ENCODE results near the gene DNAJB4. TPM values are rescaled to one million over a fixed set of nuclear protein-coding genes. Genes with fewer than 3 reads are reported as not detected.
A peak's percentile ranks its signal among the peaks of the same experiment; 100 is the strongest.

Gene DNAJB4
- total RNA-seq, 5 donors from 2014 or later (not counting 1 experiment from before 2014, with no cell fraction given) = 10.0 to 19.6 (median 12.2) TPM

DNA sequence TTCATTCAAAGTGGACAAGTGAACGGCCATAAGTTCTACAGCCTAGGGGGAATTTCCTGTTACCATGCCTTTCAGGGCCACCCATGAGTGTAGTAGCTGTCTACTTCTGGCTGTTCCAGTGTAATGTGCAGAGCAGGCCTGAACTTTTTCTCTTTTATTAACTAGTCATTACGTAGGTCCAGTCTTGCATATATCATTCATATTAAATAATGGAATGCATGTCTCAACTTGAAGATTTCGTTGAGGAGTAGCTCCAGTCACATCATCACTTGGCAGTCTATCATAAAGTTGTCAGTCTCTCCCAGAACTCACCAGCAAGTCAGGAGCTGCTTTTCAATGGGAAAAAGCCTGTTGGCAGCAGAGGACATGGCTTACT is 29.0 kb downstream of the DNAJB4 start:
- POLR2A ChIA-PET = no interaction called here
- H3K27ac Mint-ChIP-seq = no peak overlapping the region

GRCh38 chr1:78035121-78035520 is 30.4 kb downstream of the DNAJB4 start:
- no peak for ATAC-seq (replicated peaks in 1 of 4)
- WGBS (ENCODE audit: insufficient coverage) = no CpG with 5 or more reads among the region's 2 CpGs
- peaks cover 8% of the 10 kb centered on the region in 2 donors for H3K27me3 Mint-ChIP-seq
- H3K36me3 ChIP-seq (ENCODE audit: control insufficient read depth in 2 of 2, extremely low read depth in 1 of 2, insufficient read depth in 1 of 2, low read length in 1 of 2) = no peaks in the 10 kb centered on the region
- no peak overlapping the region for H3K27ac ChIP-seq (ENCODE audit: low read length)
- H3K4me1 Mint-ChIP-seq = peaks cover 0 to 2% (median 0%) of the 10 kb centered on the region in 3 donors
- peaks cover 0 to 9% of the 10 kb centered on the region in 2 experiments for H3K27me3 ChIP-seq (replicated peaks in 1 of 2; ENCODE audit: control insufficient read depth in 2 of 2, extremely low read depth in 1 of 2, insufficient read depth in 2 of 2, low read length in 1 of 2)
- H3K4me1 ChIP-seq (ENCODE audit: control insufficient read depth in 1 of 2, extremely low read depth in 1 of 2, insufficient read depth in 2 of 2, low read length in 2 of 2) = no peaks in the 10 kb centered on the region
- no peaks in the 10 kb centered on the region for H3K9me3 Mint-ChIP-seq
- no peaks in the 10 kb centered on the region for H3K9me3 ChIP-seq
- no peaks in the 10 kb centered on the region for H3K36me3 Mint-ChIP-seq
- ChIA-PET CTCF (no interaction called here), POLR2A (interaction anchor here in 1 of 2 donors (0.5 kb wide), 1 partner anchor 41 kb away, joined by 3 read pairs; no protein-coding TSS in a partner anchor)
- no peak overlapping the region for H3K4me3 Mint-ChIP-seq
- no peak for DNase-seq
- H3K4me3 ChIP-seq (ENCODE audit: control insufficient read depth in 1 of 2, extremely low read depth in 1 of 2, low read length in 1 of 2) = no peak overlapping the region
- H3K27ac Mint-ChIP-seq = no peak overlapping the region

More for the DNA sequence above, 29.0 kb downstream of the DNAJB4 start:
- Mint-ChIP-seq H3K9me3 (no peaks in the 10 kb centered on the region), H3K4me3 (no peak overlapping the region), H3K36me3 (no peaks in the 10 kb centered on the region), H3K27me3 (peaks cover 8% of the 10 kb centered on the region in 2 donors), H3K4me1 (no peaks in the 10 kb centered on the region)
- Histone ChIP-seq H3K27me3 (replicated peaks in 1 of 2; ENCODE audit: control insufficient read depth in 2 of 2, extremely low read depth in 1 of 2, insufficient read depth in 2 of 2, low read length in 1 of 2) (peaks cover 0 to 9% of the 10 kb centered on the region in 2 experiments), H3K9me3 (no peaks in the 10 kb centered on the region), H3K4me3 (ENCODE audit: control insufficient read depth in 1 of 2, extremely low read depth in 1 of 2, low read length in 1 of 2) (no peak overlapping the region), H3K4me1 (ENCODE audit: control insufficient read depth in 1 of 2, extremely low read depth in 1 of 2, insufficient read depth in 2 of 2, low read length in 2 of 2) (no peaks in the 10 kb centered on the region), H3K36me3 (ENCODE audit: control insufficient read depth in 2 of 2, extremely low read depth in 1 of 2, insufficient read depth in 1 of 2, low read length in 1 of 2) (no peaks in the 10 kb centered on the region), H3K27ac (ENCODE audit: low read length) (no peak overlapping the region)
- 80% methylated on average over 1 of the region's 3 CpGs for WGBS (ENCODE audit: insufficient coverage)
- CTCF ChIA-PET = no interaction called here
- ATAC-seq (replicated peaks in 1 of 4) (no peak), DNase-seq (no peak)

GRCh38 chr1:78036450-78036849 is 31.7 kb downstream of the DNAJB4 start:
- Mint-ChIP-seq H3K27ac (no peak overlapping the region), H3K9me3 (no peaks in the 10 kb centered on the region), H3K4me3 (no peak overlapping the region), H3K36me3 (no peaks in the 10 kb centered on the region), H3K4me1 (peaks cover 8 to 12% (median 8%) of the 10 kb centered on the region in 3 donors), H3K27me3 (peaks cover 8% of the 10 kb centered on the region in 2 donors)
- 100% methylated on average over 1 of the region's 5 CpGs for WGBS (ENCODE audit: insufficient coverage)
- no peak overlapping the region for H3K4me3 ChIP-seq (ENCODE audit: control insufficient read depth in 1 of 2, extremely low read depth in 1 of 2, low read length in 1 of 2)
- no peaks in the 10 kb centered on the region for H3K36me3 ChIP-seq (ENCODE audit: control insufficient read depth in 2 of 2, extremely low read depth in 1 of 2, insufficient read depth in 1 of 2, low read length in 1 of 2)
- H3K9me3 ChIP-seq = no peaks in the 10 kb centered on the region
- H3K27me3 ChIP-seq (replicated peaks in 1 of 2; ENCODE audit: control insufficient read depth in 2 of 2, extremely low read depth in 1 of 2, insufficient read depth in 2 of 2, low read length in 1 of 2) = peaks cover 0 to 6% of the 10 kb centered on the region in 2 experiments
- no peak for ATAC-seq (replicated peaks in 1 of 4)
- H3K4me1 ChIP-seq (ENCODE audit: control insufficient read depth in 1 of 2, extremely low read depth in 1 of 2, insufficient read depth in 2 of 2, low read length in 2 of 2) = no peaks in the 10 kb centered on the region
- ChIA-PET POLR2A (no interaction called here), CTCF (no interaction called here)
- no peak for DNase-seq
- H3K27ac ChIP-seq (ENCODE audit: low read length) = no peak overlapping the region

DNA sequence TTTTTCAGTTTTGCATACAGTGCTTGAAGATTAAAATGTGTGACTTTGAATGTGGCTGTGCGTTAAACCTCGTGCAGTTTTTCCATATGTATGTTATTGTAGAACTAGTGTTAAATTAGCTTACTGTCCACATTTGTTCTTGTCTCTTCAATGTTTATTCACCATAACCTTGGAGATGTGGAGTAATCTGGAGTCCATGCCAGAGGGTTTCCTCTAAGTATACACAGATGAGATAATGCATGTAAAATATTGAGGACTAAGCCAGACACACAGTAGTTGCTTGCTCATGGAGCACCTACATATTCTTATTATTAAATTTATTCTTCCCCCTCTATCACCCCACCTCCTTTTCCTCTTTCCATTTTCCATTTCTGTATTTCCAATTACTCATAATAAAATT is 33.3 kb downstream of the DNAJB4 start:
- no peak overlapping the region for H3K4me3 Mint-ChIP-seq
- no CpG with 5 or more reads among the region's 2 CpGs for WGBS (ENCODE audit: insufficient coverage)

DNA sequence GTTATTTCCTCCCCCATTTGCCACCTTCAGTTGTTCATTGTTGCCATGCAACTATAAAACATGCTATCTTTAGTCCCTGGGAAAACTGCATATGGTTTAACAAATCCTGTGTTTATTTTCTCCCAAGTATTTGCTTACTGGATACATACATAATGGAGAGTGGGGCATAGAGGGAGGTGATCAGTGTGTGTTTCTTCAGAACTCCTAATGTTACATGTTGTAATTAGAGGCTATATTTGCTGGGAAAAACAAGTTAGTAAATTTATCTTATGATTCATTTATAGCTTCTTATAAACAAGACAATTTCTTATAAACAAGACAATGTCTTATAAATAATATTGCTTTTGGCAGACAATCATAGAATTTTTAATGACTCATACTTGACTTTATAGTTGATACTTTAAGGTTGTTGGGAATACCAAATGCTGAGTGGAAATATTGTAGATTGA is 33.8 kb downstream of the DNAJB4 start:
- Mint-ChIP-seq H3K36me3 (no peaks in the 10 kb centered on the region), H3K4me1 (peaks cover 8 to 12% (median 8%) of the 10 kb centered on the region in 3 donors), H3K9me3 (no peaks in the 10 kb centered on the region), H3K27me3 (peaks cover 8% of the 10 kb centered on the region in 2 donors), H3K4me3 (no peak overlapping the region), H3K27ac (no peak overlapping the region)
- Histone ChIP-seq H3K4me3 (ENCODE audit: control insufficient read depth in 1 of 2, extremely low read depth in 1 of 2, low read length in 1 of 2) (no peak overlapping the region), H3K4me1 (ENCODE audit: control insufficient read depth in 1 of 2, extremely low read depth in 1 of 2, insufficient read depth in 2 of 2, low read length in 2 of 2) (no peaks in the 10 kb centered on the region), H3K27me3 (replicated peaks in 1 of 2; ENCODE audit: control insufficient read depth in 2 of 2, extremely low read depth in 1 of 2, insufficient read depth in 2 of 2, low read length in 1 of 2) (peaks cover 0 to 4% of the 10 kb centered on the region in 2 experiments), H3K27ac (ENCODE audit: low read length) (no peak overlapping the region), H3K9me3 (no peaks in the 10 kb centered on the region), H3K36me3 (ENCODE audit: control insufficient read depth in 2 of 2, extremely low read depth in 1 of 2, insufficient read depth in 1 of 2, low read length in 1 of 2) (no peaks in the 10 kb centered on the region)
- CTCF ChIA-PET = no interaction called here
- no peak for ATAC-seq (replicated peaks in 1 of 4)
- no peak for DNase-seq
- POLR2A ChIA-PET = no interaction called here

More for the DNA sequence above, 33.3 kb downstream of the DNAJB4 start:
- Mint-ChIP-seq H3K27ac (no peak overlapping the region), H3K4me1 (peaks cover 8 to 12% (median 8%) of the 10 kb centered on the region in 3 donors), H3K27me3 (peaks cover 6 to 8% of the 10 kb centered on the region in 2 donors), H3K36me3 (no peaks in the 10 kb centered on the region), H3K9me3 (no peaks in the 10 kb centered on the region)
- Histone ChIP-seq H3K4me1 (ENCODE audit: control insufficient read depth in 1 of 2, extremely low read depth in 1 of 2, insufficient read depth in 2 of 2, low read length in 2 of 2) (no peaks in the 10 kb centered on the region), H3K27ac (ENCODE audit: low read length) (no peak overlapping the region), H3K27me3 (replicated peaks in 1 of 2; ENCODE audit: control insufficient read depth in 2 of 2, extremely low read depth in 1 of 2, insufficient read depth in 2 of 2, low read length in 1 of 2) (peaks cover 0 to 5% of the 10 kb centered on the region in 2 experiments), H3K9me3 (no peaks in the 10 kb centered on the region), H3K4me3 (ENCODE audit: control insufficient read depth in 1 of 2, extremely low read depth in 1 of 2, low read length in 1 of 2) (no peak overlapping the region), H3K36me3 (ENCODE audit: control insufficient read depth in 2 of 2, extremely low read depth in 1 of 2, insufficient read depth in 1 of 2, low read length in 1 of 2) (no peaks in the 10 kb centered on the region)
- ATAC-seq (replicated peaks in 1 of 4) (no peak), DNase-seq (no peak)
- CTCF ChIA-PET = no interaction called here
- POLR2A ChIA-PET = no interaction called here

- no peak overlapping the region for H3K27ac ChIP-seq (ENCODE audit: low read length)
- no peak overlapping the region for H3K4me3 ChIP-seq (ENCODE audit: control insufficient read depth in 1 of 2, extremely low read depth in 1 of 2, low read length in 1 of 2)
- Mint-ChIP-seq H3K27ac (no peak overlapping the region), H3K36me3 (no peaks in the 10 kb centered on the region), H3K4me3 (peak overlapping the region in 1 of 3 donors; percentile 23), H3K4me1 (peaks cover 14 to 24% (median 18%) of the 10 kb centered on the region in 3 donors), H3K9me3 (no peaks in the 10 kb centered on the region), H3K27me3 (peaks cover 13 to 21% of the 10 kb centered on the region in 2 donors)
- no peaks in the 10 kb centered on the region for H3K36me3 ChIP-seq (ENCODE audit: control insufficient read depth in 2 of 2, extremely low read depth in 1 of 2, insufficient read depth in 1 of 2, low read length in 1 of 2)
- ATAC-seq (replicated peaks in 1 of 4) (no peak), DNase-seq (no peak)
- H3K27me3 ChIP-seq (replicated peaks in 1 of 2; ENCODE audit: control insufficient read depth in 2 of 2, extremely low read depth in 1 of 2, insufficient read depth in 2 of 2, low read length in 1 of 2) = peaks cover 3 to 7% of the 10 kb centered on the region in 2 experiments
- peaks cover 0 to 4% of the 10 kb centered on the region in 2 experiments for H3K4me1 ChIP-seq (ENCODE audit: control insufficient read depth in 1 of 2, extremely low read depth in 1 of 2, insufficient read depth in 2 of 2, low read length in 2 of 2)
- no CpG with 5 or more reads among the region's 3 CpGs for WGBS (ENCODE audit: insufficient coverage)
- ChIA-PET POLR2A (no interaction called here), CTCF (interaction anchor here in 1 of 2 donors (0.6 kb wide), 1 partner anchor 1654 kb away, joined by 3 read pairs; no protein-coding TSS in a partner anchor)
- no peaks in the 10 kb centered on the region for H3K9me3 ChIP-seq
These were observed 35.8 kb downstream of the DNAJB4 start for GRCh38 chr1:78040484-78041089.

Measured in T-cell (primary cell).